ENCODE results near the gene MADCAM1. TPM values are rescaled to one million over a fixed set of nuclear protein-coding genes. Genes with fewer than 3 reads are reported as not detected.

The MADCAM1 gene
- total and polyA plus RNA-seq, 10 donors = 3.0 to 33.6 (median 5.6) TPM

- TF ChIP-seq POLR2A (IDR thresholded peaks at IDR 0.05) (no peak), POLR2AphosphoS5 (IDR thresholded peaks at IDR 0.05) (peak; percentile 7 to 32 (median 27))
- DNase-seq = no peak
- Histone ChIP-seq H3K27me3 (replicated peaks in 1 of 7) (peaks cover 0 to 51% (median 26%) of the 10 kb centered on the region in 7 donors), H3K4me3 (peak overlapping the region in 6 of 8 donors; percentile 14 to 75 (median 28)), H3K9me3 (no peaks in the 10 kb centered on the region), H3K36me3 (no peaks in the 10 kb centered on the region), H3K4me1 (peaks cover 3 to 26% (median 21%) of the 10 kb centered on the region in 6 donors), H3K27ac (peak overlapping the region in 5 of 8 donors; percentile 9 to 84 (median 36))
- 2 to 14% (median 10%) methylated on average over 8 to 60 of the region's 60 CpGs for WGBS, 5 donors
- intact Hi-C loops (cut with DNase I; ENCODE audit: low total_unique reads) = no loop called here
Observed at GRCh38 chr19:461721-462551, 34.4 kb upstream of the MADCAM1 start.

- Histone ChIP-seq H3K36me3 (no peaks in the 10 kb centered on the region), H3K4me1 (peaks cover 3 to 26% (median 21%) of the 10 kb centered on the region in 6 donors), H3K9me3 (no peaks in the 10 kb centered on the region), H3K27ac (no peak overlapping the region), H3K27me3 (replicated peaks in 1 of 7) (peaks cover 0 to 50% (median 26%) of the 10 kb centered on the region in 7 donors), H3K4me3 (no peak overlapping the region)
- WGBS, 5 donors = 88 to 94% (median 89%) methylated on average over 26 to 35 of the region's 35 CpGs
- no peak for TF ChIP-seq CTCF (IDR thresholded peaks at IDR 0.05 in 8 of 11, conservative IDR thresholded peaks at IDR 0.05 in 3 of 11)
- no peak for TF ChIP-seq POLR2A (IDR thresholded peaks at IDR 0.05)
- no peak for DNase-seq
- intact Hi-C loops (cut with DNase I; ENCODE audit: low total_unique reads) = no loop called here
Observed at GRCh38 chr19:463483-464207, 32.6 kb upstream of the MADCAM1 start.

- intact Hi-C loops (cut with DNase I; ENCODE audit: low total_unique reads) = no loop called here
- peaks cover 0 to 46% (median 26%) of the 10 kb centered on the region in 7 donors for H3K27me3 ChIP-seq (replicated peaks in 1 of 7)
- 93 to 97% (median 96%) methylated on average over 6 to 9 of the region's 9 CpGs for WGBS, 5 donors
- H3K36me3 ChIP-seq = no peaks in the 10 kb centered on the region
- H3K9me3 ChIP-seq = no peaks in the 10 kb centered on the region
- H3K4me1 ChIP-seq = peaks cover 3 to 26% (median 21%) of the 10 kb centered on the region in 6 donors
- no peak overlapping the region for H3K4me3 ChIP-seq
- no peak for TF ChIP-seq CTCF (IDR thresholded peaks at IDR 0.05 in 8 of 11, conservative IDR thresholded peaks at IDR 0.05 in 3 of 11)
- no peak for TF ChIP-seq POLR2A (IDR thresholded peaks at IDR 0.05)
- TF ChIP-seq POLR2AphosphoS5 (IDR thresholded peaks at IDR 0.05) = no peak
- no peak overlapping the region for H3K27ac ChIP-seq
- no peak for DNase-seq
Observed at GRCh38 chr19:464208-464545, 32.1 kb upstream of the MADCAM1 start.

GRCh38 chr19:465056-465816, 31.1 kb upstream of the MADCAM1 start:
- Histone ChIP-seq H3K27ac (no peak overlapping the region), H3K4me3 (no peak overlapping the region), H3K9me3 (no peaks in the 10 kb centered on the region), H3K4me1 (peaks cover 3 to 17% (median 15%) of the 10 kb centered on the region in 6 donors), H3K27me3 (replicated peaks in 1 of 7) (peaks cover 0 to 35% (median 17%) of the 10 kb centered on the region in 7 donors), H3K36me3 (no peaks in the 10 kb centered on the region)
- intact Hi-C loops (cut with DNase I; ENCODE audit: low total_unique reads) = no loop called here
- no peak for DNase-seq
- no peak for TF ChIP-seq POLR2AphosphoS5 (IDR thresholded peaks at IDR 0.05)
- TF ChIP-seq POLR2A (IDR thresholded peaks at IDR 0.05) = no peak
- no peak for TF ChIP-seq CTCF (IDR thresholded peaks at IDR 0.05 in 8 of 11, conservative IDR thresholded peaks at IDR 0.05 in 3 of 11)
- WGBS, 5 donors = 92 to 100% (median 95%) methylated on average over 3 of the region's 3 CpGs

Data from spleen (tissue), 11 donors.